GM12878 (cell line): Measurements from ENCODE around the gene TIPARP. TPM values are rescaled to one million over a fixed set of nuclear protein-coding genes. Genes with fewer than 3 reads are reported as not detected.
A peak's percentile ranks its signal among the peaks of the same experiment; 100 is the strongest.

Source experiments
- ATAC-seq: fragments of 200-7000 bp; cut with Tn5 transposase; 3 replicates; pipeline ENCODE4 v1.9.1; 2020; ENCODE audit warnings: mild to moderate bottlenecking, moderate library complexity
- BruUV-seq: library from RNA; stranded (reverse); fragments of 400-500 nt; replicated peaks from 2 replicates; lab custom pipeline; 2021; lab: Mats Ljungman, UMichigan
- CTCF ChIA-PET: fragments of 300-600 bp; sonication (Branson Sonifier 250); formaldehyde crosslinking; extraction: SDS; loops from one replicate; lab custom pipeline; 2021; ENCODE audit warnings: inconsistent platforms; lab: Yijun Ruan, JAX
- POLR2A ChIA-PET: fragments of 350-600 bp; formaldehyde crosslinking; extraction: SDS; loops from one replicate; lab custom pipeline; 2021; ENCODE audit warnings: inconsistent platforms; lab: Charles Lee
- RAD21 ChIA-PET: fragments of 300-600 bp; sonication (Branson Sonifier 250); formaldehyde crosslinking; loops from one replicate; lab custom pipeline; 2023; ENCODE audit warnings: antibody characterized with exemption; ENCODE audit not compliant: unreplicated experiment; lab: Charles Lee
- SMC1A ChIA-PET: fragments of 300-600 bp; sonication (Branson Sonifier 250); formaldehyde crosslinking; loops from one replicate; lab custom pipeline; 2023; ENCODE audit not compliant: unreplicated experiment, uncharacterized antibody; lab: Charles Lee
- DNase-seq: peaks from one replicate; pipeline ENCODE4 v3.0.0-alpha.2; 2011; ENCODE audit warnings: low read depth, low spot score
- FAIRE-seq: peaks from 3 replicates; lab custom pipeline; 2011; peaks lifted over from hg19 to GRCh38; lab: Jason Lieb, UNC
- H2AFZ ChIP-seq: 2 replicates; pipeline ENCODE4 v1.6.0; 2011; ENCODE audit warnings: low read depth, low read length, control low read depth; ENCODE audit not compliant: control insufficient read depth
- H3K27ac ChIP-seq: 2 replicates; pipeline ENCODE4 v1.5.1; 2011; ENCODE audit warnings: control low read depth; ENCODE audit not compliant: control insufficient read depth, insufficient read depth
- H3K27me3 ChIP-seq, 2 experiments: replicated peaks in 1 of 2; 2 replicates each; pipeline versions ENCODE4 v1.6.0 to v1.6.1; 2011; ENCODE audit warnings: low read length in 1 of 2; ENCODE audit not compliant: control insufficient read depth in 2 of 2, insufficient read depth in 2 of 2
- H3K36me3 ChIP-seq, 2 experiments: 2 replicates each; pipeline ENCODE4 v1.5.1; 2011; ENCODE audit warnings: low read length in 1 of 2; ENCODE audit not compliant: control insufficient read depth in 2 of 2, insufficient read depth in 2 of 2
- H3K4me1 ChIP-seq: 2 replicates; pipeline ENCODE4 v1.6.1; 2011; ENCODE audit warnings: mild to moderate bottlenecking, low read length, moderate library complexity, mixed read lengths; ENCODE audit not compliant: control insufficient read depth, insufficient read depth
- H3K4me2 ChIP-seq: 2 replicates; pipeline ENCODE4 v1.6.0; 2011; ENCODE audit warnings: control low read depth; ENCODE audit not compliant: control insufficient read depth, insufficient read depth
- H3K4me3 ChIP-seq: fragments of 200-600 bp; sonication (generic); 2 replicates; pipeline ENCODE4 v1.5.1; 2016
- H3K79me2 ChIP-seq: 2 replicates; pipeline ENCODE4 v1.6.0; 2011; ENCODE audit warnings: low read length; ENCODE audit not compliant: control insufficient read depth, insufficient read depth
- H3K9ac ChIP-seq: 2 replicates; pipeline ENCODE4 v1.8.0; 2011; ENCODE audit warnings: low read length, control low read depth, mixed read lengths; ENCODE audit not compliant: control insufficient read depth, insufficient read depth
- H3K9me3 ChIP-seq: replicated peaks from 3 replicates; pipeline ENCODE4 v1.5.1; 2011; ENCODE audit warnings: mild to moderate bottlenecking, low read length; ENCODE audit not compliant: control insufficient read depth, insufficient read depth
- H4K20me1 ChIP-seq: 2 replicates; pipeline ENCODE4 v1.6.0; 2011; ENCODE audit not compliant: control insufficient read depth, insufficient read depth
- CEBPB ChIP-seq, 2 experiments: fragments of 150-350 bp in 1 of 2; IDR thresholded peaks; 2 replicates each; pipeline ENCODE4 v1.6.1; 2012 to 2014; ENCODE audit warnings: low read depth in 2 of 2, low read length in 2 of 2, borderline replicate concordance in 1 of 2, inconsistent platforms in 1 of 2
- CREM ChIP-seq: IDR thresholded peaks from 2 replicates; pipeline ENCODE4 v1.6.1; 2014; ENCODE audit warnings: antibody characterized with exemption, low read depth
- EGR1 ChIP-seq, 2 experiments: IDR thresholded peaks; 1 replicate in 1 of 2; 2 replicates in 1 of 2; pipeline ENCODE4 v1.6.1; 2011 to 2012; ENCODE audit warnings: low read depth in 2 of 2, low read length in 2 of 2, borderline replicate concordance in 1 of 2, mild to moderate bottlenecking in 1 of 2, moderate library complexity in 1 of 2
- IRF4 ChIP-seq: IDR thresholded peaks from 2 replicates; pipeline ENCODE4 v1.6.1; 2011; ENCODE audit warnings: low read depth, low read length
- NKRF ChIP-seq: fragments of 450-650 bp; conservative IDR thresholded peaks from 2 replicates; pipeline ENCODE4 v1.6.1; 2017; ENCODE audit warnings: mild to moderate bottlenecking, moderate library complexity
- RAD21 ChIP-seq: IDR thresholded peaks from 2 replicates; pipeline ENCODE4 v1.6.1; 2011; ENCODE audit warnings: mild to moderate bottlenecking, low read depth, low read length, moderate library complexity; ENCODE audit not compliant: insufficient read depth
- SREBF2 ChIP-seq: IDR thresholded peaks from 2 replicates; pipeline ENCODE4 v1.6.1; 2012; ENCODE audit warnings: mild to moderate bottlenecking, low read length
- YBX1 ChIP-seq: fragments of 450-650 bp; IDR thresholded peaks from 2 replicates; pipeline ENCODE4 v1.6.1; 2016; ENCODE audit warnings: antibody characterized with exemption
- ZNF24 ChIP-seq: fragments of 450-650 bp; IDR thresholded peaks from 2 replicates; pipeline ENCODE4 v1.6.1; 2017; ENCODE audit warnings: antibody characterized with exemption, mild to moderate bottlenecking
- in situ Hi-C: fragments of 300-500 bp; cut with MboI; formaldehyde crosslinking; loops from 9 replicates; pipeline ENCODE4 v1.14.3; 2018; ENCODE audit warnings: mixed read lengths
- intact Hi-C: fragments of 100-400 bp; cut with micrococcal nuclease; formaldehyde crosslinking; loops from one replicate; pipeline ENCODE4 v1.14.2; 2022; ENCODE audit not compliant: unreplicated experiment
- polyA plus RNA-seq, 11 experiments: library from polyadenylated mRNA; depleted of rRNA in 4 of 11; unstranded in 6 of 11; stranded (reverse) in 5 of 11; fragments of >200 nt; fragmentation: Nextera tagmentation in 4 of 11; fragmentation: Illumina TruSeq in 1 of 11; extraction: Ambion mirVana in 4 of 11; extraction: Trizol in 1 of 11; gene quantifications; 1 replicate in 1 of 11; 2 replicates in 10 of 11; pipeline versions ENCODE4 v1.2.1 to v1.2.3, GENCODE V29; 2011 to 2016; ENCODE audit warnings: inconsistent platforms in 2 of 11, missing spikeins in 2 of 11, low read depth in 1 of 11
- total RNA-seq, 4 experiments: library from RNA; depleted of rRNA in 3 of 4; stranded (reverse); fragments of >200 nt in 3 of 4; fragmentation: Illumina TruSeq in 1 of 4; extraction: Trizol in 1 of 4; gene quantifications; 2 replicates each; pipeline versions ENCODE4 v1.2.1 to v1.2.3, GENCODE V29; 2013 to 2021
- TF ChIP-seq, protein P1 (sequence below): IDR thresholded peaks from 2 replicates; pipeline ENCODE4 v1.6.1; 2012; ENCODE audit warnings: mild to moderate bottlenecking, low read depth, low read length

Gene TIPARP
- total and polyA plus RNA-seq, 10 of the 15 experiments (the other 5 are each of a cell fraction or from before 2014, with no cell fraction given), result 3.2 to 21.5 (median 12.0) TPM

GRCh38 chr3:156644958-156645357, 29.4 kb upstream of the TIPARP start:
- no TSS peak for BruUV-seq
- peaks cover 6% of the 10 kb centered on the region; the same call in 1 of the 3 replicates for H3K9me3 ChIP-seq
- no peak for ATAC-seq
- DNase-seq, result no peak
- no peak for FAIRE-seq
- TF ChIP-seq YBX1 (no peak), CEBPB (IDR thresholded peaks at IDR 0.05; ENCODE audit: borderline replicate concordance in 1 of 2, low read depth in 2 of 2, low read length in 2 of 2) (no peak), EGR1 (IDR thresholded peaks at IDR 0.05; ENCODE audit: borderline replicate concordance in 1 of 2, low read depth in 2 of 2, low read length in 2 of 2) (no peak), CREM (no peak), NKRF (no peak), SREBF2 (no peak), IRF4 (no peak), ZNF24 (no peak), RAD21 (no peak)
- TF ChIP-seq, protein P1, sequence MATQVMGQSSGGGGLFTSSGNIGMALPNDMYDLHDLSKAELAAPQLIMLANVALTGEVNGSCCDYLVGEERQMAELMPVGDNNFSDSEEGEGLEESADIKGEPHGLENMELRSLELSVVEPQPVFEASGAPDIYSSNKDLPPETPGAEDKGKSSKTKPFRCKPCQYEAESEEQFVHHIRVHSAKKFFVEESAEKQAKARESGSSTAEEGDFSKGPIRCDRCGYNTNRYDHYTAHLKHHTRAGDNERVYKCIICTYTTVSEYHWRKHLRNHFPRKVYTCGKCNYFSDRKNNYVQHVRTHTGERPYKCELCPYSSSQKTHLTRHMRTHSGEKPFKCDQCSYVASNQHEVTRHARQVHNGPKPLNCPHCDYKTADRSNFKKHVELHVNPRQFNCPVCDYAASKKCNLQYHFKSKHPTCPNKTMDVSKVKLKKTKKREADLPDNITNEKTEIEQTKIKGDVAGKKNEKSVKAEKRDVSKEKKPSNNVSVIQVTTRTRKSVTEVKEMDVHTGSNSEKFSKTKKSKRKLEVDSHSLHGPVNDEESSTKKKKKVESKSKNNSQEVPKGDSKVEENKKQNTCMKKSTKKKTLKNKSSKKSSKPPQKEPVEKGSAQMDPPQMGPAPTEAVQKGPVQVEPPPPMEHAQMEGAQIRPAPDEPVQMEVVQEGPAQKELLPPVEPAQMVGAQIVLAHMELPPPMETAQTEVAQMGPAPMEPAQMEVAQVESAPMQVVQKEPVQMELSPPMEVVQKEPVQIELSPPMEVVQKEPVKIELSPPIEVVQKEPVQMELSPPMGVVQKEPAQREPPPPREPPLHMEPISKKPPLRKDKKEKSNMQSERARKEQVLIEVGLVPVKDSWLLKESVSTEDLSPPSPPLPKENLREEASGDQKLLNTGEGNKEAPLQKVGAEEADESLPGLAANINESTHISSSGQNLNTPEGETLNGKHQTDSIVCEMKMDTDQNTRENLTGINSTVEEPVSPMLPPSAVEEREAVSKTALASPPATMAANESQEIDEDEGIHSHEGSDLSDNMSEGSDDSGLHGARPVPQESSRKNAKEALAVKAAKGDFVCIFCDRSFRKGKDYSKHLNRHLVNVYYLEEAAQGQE, result no peak
- TF ChIP-seq, all 136 proteins: peak for 0
- POLR2A ChIA-PET, result interaction anchor here (1.0 to 4.8 kb wide), 5 partner anchors 11 to 90 kb away, joined by 3 to 28 read pairs (median 12); partner anchors contain the start of genes SSR3 and TIPARP
- SMC1A ChIA-PET, result interaction anchor here (0.6 to 4.2 kb wide), 11 partner anchors 10 to 868 kb away, joined by 3 to 46 read pairs (median 11); partner anchors contain the start of gene SSR3
- no peaks in the 10 kb centered on the region for H4K20me1 ChIP-seq
- peak overlapping the region; percentile 22; the same call in 1 of the 2 replicates for H3K4me2 ChIP-seq
- intact Hi-C loops, result loop anchor here (2.0 kb wide), 1 partner anchor 20 kb away; no protein-coding TSS in a partner anchor
- no peak overlapping the region for H3K4me3 ChIP-seq
- RAD21 ChIA-PET, result interaction anchor here (1.0 to 4.5 kb wide), 8 partner anchors 10 to 446 kb away, joined by 3 to 31 read pairs (median 6); partner anchors contain the start of gene SSR3
- H3K27ac ChIP-seq, result no peak overlapping the region; the same call in 1 of the 2 replicates
- in situ Hi-C loops, result no loop called here
- H3K36me3 ChIP-seq, result no peaks in the 10 kb centered on the region
- H3K27me3 ChIP-seq, result no peaks in the 10 kb centered on the region
- H2AFZ ChIP-seq, result no peak overlapping the region
- CTCF ChIA-PET, result interaction anchor here (0.7 to 5.7 kb wide), 10 partner anchors 8 to 492 kb away, joined by 3 to 40 read pairs (median 4); no protein-coding TSS in a partner anchor
- H3K79me2 ChIP-seq, result no peaks in the 10 kb centered on the region
- H3K9ac ChIP-seq, result no peak overlapping the region
- H3K4me1 ChIP-seq, result peaks cover 26% of the 10 kb centered on the region
